Loucy (cell line): ENCODE results near the gene IFTAP.

Source experiments
- H2AFZ ChIP-seq: fragments of 200-600 bp; sonication (generic); 2 replicates; pipeline ENCODE4 v1.6.0; 2016; ENCODE audit warnings: antibody characterized with exemption, mild to moderate bottlenecking, low read length, moderate library complexity
- H3F3A ChIP-seq: fragments of 200-600 bp; 2 replicates; pipeline ENCODE4 v1.6.0; 2016; ENCODE audit warnings: antibody characterized with exemption, low read depth, mild to moderate bottlenecking
- H3K27me3 ChIP-seq: fragments of 200-600 bp; sonication (generic); 2 replicates; pipeline ENCODE4 v1.6.1; 2014; ENCODE audit warnings: low read length, mild to moderate bottlenecking; ENCODE audit not compliant: insufficient read depth, poor library complexity, severe bottlenecking
- H3K36me3 ChIP-seq: fragments of 200-600 bp; sonication (generic); 2 replicates; pipeline ENCODE4 v1.6.1; 2016; ENCODE audit warnings: low read length; ENCODE audit not compliant: insufficient read depth
- H3K4me1 ChIP-seq: fragments of 200-600 bp; sonication (generic); 2 replicates; pipeline ENCODE4 v1.5.1; 2014; ENCODE audit warnings: low read length, mild to moderate bottlenecking; ENCODE audit not compliant: insufficient read depth, poor library complexity, severe bottlenecking
- H3K4me2 ChIP-seq: fragments of 200-600 bp; sonication (generic); 2 replicates; pipeline ENCODE4 v1.6.0; 2014; ENCODE audit warnings: antibody characterized with exemption, low read length, low read depth, mild to moderate bottlenecking; ENCODE audit not compliant: poor library complexity, severe bottlenecking
- H3K4me3 ChIP-seq: fragments of 200-600 bp; sonication (generic); 2 replicates; pipeline ENCODE4 v1.5.1; 2014; ENCODE audit warnings: low read length, mild to moderate bottlenecking, mixed read lengths; ENCODE audit not compliant: poor library complexity, severe bottlenecking
- H3K79me2 ChIP-seq: fragments of 200-600 bp; sonication (generic); 2 replicates; pipeline ENCODE4 v1.6.1; 2014; ENCODE audit warnings: low read length; ENCODE audit not compliant: insufficient read depth
- H3K9ac ChIP-seq: fragments of 200-600 bp; sonication (generic); 2 replicates; pipeline ENCODE4 v1.6.0; 2014; ENCODE audit warnings: mild to moderate bottlenecking, low read depth, low read length, moderate library complexity; ENCODE audit not compliant: poor library complexity, severe bottlenecking
- H3K9me2 ChIP-seq: fragments of 200-600 bp; sonication (generic); replicated peaks from 2 replicates; pipeline ENCODE4 v1.6.1; 2016; ENCODE audit warnings: low read depth, low read length, mixed read lengths
- H3K9me3 ChIP-seq: fragments of 200-600 bp; sonication (generic); 2 replicates; pipeline ENCODE4 v1.6.1; 2014; ENCODE audit warnings: mild to moderate bottlenecking, antibody characterized with exemption, low read length, low read depth; ENCODE audit not compliant: insufficient read depth
- H4K20me1 ChIP-seq: fragments of 200-600 bp; sonication (generic); 2 replicates; pipeline ENCODE4 v1.6.0; 2014; ENCODE audit warnings: antibody characterized with exemption, low read length, mild to moderate bottlenecking; ENCODE audit not compliant: insufficient read depth, poor library complexity, severe bottlenecking
- CTCF ChIP-seq: fragments of 200-600 bp; sonication (generic); conservative IDR thresholded peaks from 2 replicates; pipeline ENCODE4 v1.5.1; 2014; ENCODE audit warnings: mild to moderate bottlenecking, antibody characterized with exemption, low read length
- EZH2phosphoT487 ChIP-seq: fragments of 200-600 bp; IDR thresholded peaks from 2 replicates; pipeline ENCODE4 v1.6.1; 2018; ENCODE audit warnings: antibody characterized with exemption, mild to moderate bottlenecking, moderate library complexity, borderline replicate concordance

The IFTAP gene

GRCh38 chr11:36702330-36703054 lies 108.2 kb downstream of the IFTAP start:
- Histone ChIP-seq H2AFZ (peak overlapping the region; percentile 63), H3K27me3 (no peaks in the 10 kb centered on the region), H3K4me3 (no peak overlapping the region), H3K79me2 (no peaks in the 10 kb centered on the region), H3K9me2 (no peaks in the 10 kb centered on the region), H3K4me1 (peaks cover 15% of the 10 kb centered on the region), H3K9me3 (no peaks in the 10 kb centered on the region), H3F3A (no peaks in the 10 kb centered on the region), H3K9ac (no peak overlapping the region), H4K20me1 (no peaks in the 10 kb centered on the region), H3K36me3 (no peaks in the 10 kb centered on the region), H3K4me2 (no peak overlapping the region)
- TF ChIP-seq EZH2phosphoT487: no peak
- peak; percentile 96 for TF ChIP-seq CTCF

GRCh38 chr11:36703055-36703404 lies 108.7 kb downstream of the IFTAP start:
- Histone ChIP-seq H3K36me3 (no peaks in the 10 kb centered on the region), H3F3A (no peaks in the 10 kb centered on the region), H3K4me1 (peaks cover 15% of the 10 kb centered on the region), H3K9ac (no peak overlapping the region), H3K27me3 (no peaks in the 10 kb centered on the region), H3K4me2 (no peak overlapping the region), H4K20me1 (no peaks in the 10 kb centered on the region), H3K79me2 (no peaks in the 10 kb centered on the region), H3K9me2 (no peaks in the 10 kb centered on the region), H3K9me3 (no peaks in the 10 kb centered on the region), H3K4me3 (no peak overlapping the region), H2AFZ (peak overlapping the region; percentile 28; the same call in 1 of the 2 replicates)
- no peak for TF ChIP-seq EZH2phosphoT487
- no peak for TF ChIP-seq CTCF
